WTC11 (cell line): ENCODE results near the gene CCSER1. TPM values are rescaled to one million over a fixed set of nuclear protein-coding genes. Genes with fewer than 3 reads are reported as not detected.

Source experiments
- ATAC-seq: fragments of 200-7000 bp; cut with Tn5 transposase; 2 replicates; pipeline ENCODE4 v1.10.0; 2021; ENCODE audit warnings: mild to moderate bottlenecking, moderate library complexity
- CTCF ChIA-PET: fragments of 300-600 bp; sonication (Branson Sonifier 250); formaldehyde crosslinking; loops from one replicate; lab custom pipeline; 2021; ENCODE audit warnings: antibody characterized with exemption; lab: Charles Lee
- POLR2A ChIA-PET: fragments of 350-600 bp; sonication (Branson Sonifier 250); formaldehyde crosslinking; loops from one replicate; lab custom pipeline; 2021; ENCODE audit warnings: antibody characterized with exemption; lab: Charles Lee
- DNase-seq: peaks from one replicate; pipeline ENCODE4 v3.0.0; 2021; ENCODE audit warnings: low spot score
- H3K27ac Mint-ChIP-seq: 2 replicates; pipeline ENCODE4 v1.8.0; 2021; ENCODE audit warnings: mixed read lengths
- H3K27me3 Mint-ChIP-seq: 2 replicates; pipeline ENCODE4 v1.8.0; 2021; ENCODE audit warnings: low read depth, mild to moderate bottlenecking, moderate library complexity, mixed read lengths
- H3K36me3 Mint-ChIP-seq: 2 replicates; pipeline ENCODE4 v1.8.0; 2021; ENCODE audit warnings: mixed read lengths
- H3K4me1 Mint-ChIP-seq: 2 replicates; pipeline ENCODE4 v1.8.0; 2022; ENCODE audit warnings: mixed read lengths
- H3K4me3 Mint-ChIP-seq: 2 replicates; pipeline ENCODE4 v1.8.0; 2021; ENCODE audit warnings: mild to moderate bottlenecking, moderate library complexity, mixed read lengths
- H3K9me3 Mint-ChIP-seq: 2 replicates; pipeline ENCODE4 v1.8.0; 2021; ENCODE audit warnings: mixed read lengths
- CBFB ChIP-seq: sonication (generic); formaldehyde crosslinking; IDR thresholded peaks from 2 replicates; pipeline ENCODE4 v1.8.1; 2022; ENCODE audit warnings: mild to moderate bottlenecking, low read depth, missing genetic modification reagents
- CDX4 ChIP-seq: fragments of 250-450 bp; sonication (Bioruptor Pico); IDR thresholded peaks from 2 replicates; pipeline ENCODE4 v1.9.0; 2021; ENCODE audit warnings: moderate library complexity, mild to moderate bottlenecking, inconsistent platforms, borderline replicate concordance
- ELF4 ChIP-seq: sonication (generic); formaldehyde crosslinking; IDR thresholded peaks from 2 replicates; pipeline ENCODE4 v1.8.1; 2022; ENCODE audit warnings: low read depth, mild to moderate bottlenecking, moderate library complexity, missing genetic modification reagents
- ESRRA ChIP-seq: sonication (generic); formaldehyde crosslinking; IDR thresholded peaks from 2 replicates; pipeline ENCODE4 v1.8.1; 2022; ENCODE audit warnings: mild to moderate bottlenecking, missing genetic modification reagents, borderline replicate concordance
- GABPB1 ChIP-seq: sonication (generic); formaldehyde crosslinking; IDR thresholded peaks from 2 replicates; pipeline ENCODE4 v1.8.1; 2023; ENCODE audit warnings: mild to moderate bottlenecking, missing genetic modification reagents
- HMGA2 ChIP-seq: fragments of 250-450 bp; sonication (Bioruptor Pico); IDR thresholded peaks from 2 replicates; pipeline ENCODE4 v1.4.0; 2021; ENCODE audit warnings: mild to moderate bottlenecking, moderate library complexity
- MAX ChIP-seq: sonication (generic); formaldehyde crosslinking; IDR thresholded peaks from 2 replicates; pipeline ENCODE4 v1.8.0; 2022; ENCODE audit warnings: mild to moderate bottlenecking, missing genetic modification reagents
- MLX ChIP-seq: sonication (generic); formaldehyde crosslinking; IDR thresholded peaks from 2 replicates; pipeline ENCODE4 v1.8.1; 2023; ENCODE audit warnings: mild to moderate bottlenecking, missing genetic modification reagents, moderate library complexity
- NR2C2 ChIP-seq: sonication (generic); formaldehyde crosslinking; IDR thresholded peaks from 2 replicates; pipeline ENCODE4 v1.8.0; 2022; ENCODE audit warnings: mild to moderate bottlenecking, missing genetic modification reagents
- PRRX2 ChIP-seq: fragments of 250-450 bp; sonication (Bioruptor Pico); IDR thresholded peaks from 2 replicates; pipeline ENCODE4 v1.8.0; 2021; ENCODE audit warnings: mild to moderate bottlenecking
- RELA ChIP-seq: sonication (generic); formaldehyde crosslinking; IDR thresholded peaks from 2 replicates; pipeline ENCODE4 v1.8.1; 2022; ENCODE audit warnings: missing genetic modification reagents, mild to moderate bottlenecking, borderline replicate concordance
- SP1 ChIP-seq: sonication (generic); formaldehyde crosslinking; conservative IDR thresholded peaks from 2 replicates; pipeline ENCODE4 v1.8.1; 2022; ENCODE audit warnings: missing genetic modification reagents
- TP53 ChIP-seq: sonication (generic); formaldehyde crosslinking; IDR thresholded peaks from 2 replicates; pipeline ENCODE4 v1.8.1; 2023; ENCODE audit warnings: mild to moderate bottlenecking, missing genetic modification reagents
- ZNF138 ChIP-seq: sonication (generic); formaldehyde crosslinking; conservative IDR thresholded peaks from 2 replicates; pipeline ENCODE4 v1.8.1; 2022; ENCODE audit warnings: mild to moderate bottlenecking, moderate library complexity, missing genetic modification reagents
- ZNF317 ChIP-seq: sonication (generic); formaldehyde crosslinking; IDR thresholded peaks from 2 replicates; pipeline ENCODE4 v1.8.1; 2023; ENCODE audit warnings: low read depth, mild to moderate bottlenecking, moderate library complexity, missing genetic modification reagents, borderline replicate concordance
- ZNF396 ChIP-seq: fragments of 250-450 bp; sonication (Bioruptor Pico); IDR thresholded peaks from 2 replicates; pipeline ENCODE4 v1.8.0; 2021; ENCODE audit warnings: mild to moderate bottlenecking, moderate library complexity, borderline replicate concordance
- ZNF423 ChIP-seq: fragments of 250-450 bp; sonication (Bioruptor Pico); IDR thresholded peaks from 2 replicates; pipeline ENCODE4 v2.1.2; 2022; ENCODE audit warnings: mild to moderate bottlenecking, moderate library complexity
- ZNF671 ChIP-seq: fragments of 250-450 bp; sonication (Bioruptor Pico); IDR thresholded peaks from 2 replicates; pipeline ENCODE4 v1.8.0; 2021; ENCODE audit warnings: mild to moderate bottlenecking
- total RNA-seq: library from RNA; stranded (reverse); gene quantifications from 3 replicates; pipeline ENCODE4 v1.2.3, GENCODE V29; 2021
- TF ChIP-seq, protein P1 (sequence below): sonication (generic); formaldehyde crosslinking; IDR thresholded peaks from 2 replicates; pipeline ENCODE4 v1.8.1; 2022; ENCODE audit warnings: low read depth, missing genetic modification reagents, borderline replicate concordance
- TF ChIP-seq, protein P2 (sequence below): sonication (generic); formaldehyde crosslinking; IDR thresholded peaks from 2 replicates; pipeline ENCODE4 v1.8.1; 2023; ENCODE audit warnings: mild to moderate bottlenecking, missing genetic modification reagents, moderate library complexity
- TF ChIP-seq, protein P3 (sequence below): fragments of 250-450 bp; sonication (Bioruptor Pico); IDR thresholded peaks from 2 replicates; pipeline ENCODE4 v1.8.0; 2021; ENCODE audit warnings: mild to moderate bottlenecking

Gene CCSER1
- total RNA-seq, 1 experiment from 2014 or later: 0.87 TPM

- TF ChIP-seq RELA (CRISPR knock-in tag): no peak
Observed at GRCh38 chr4:91280551-91281290, 1153.5 kb downstream of the CCSER1 start (continued).

- ATAC-seq (no peak), DNase-seq (no peak)
- no peaks in the 10 kb centered on the region for H3K27me3 Mint-ChIP-seq
- CTCF ChIA-PET: no interaction called here
- H3K36me3 Mint-ChIP-seq: no peaks in the 10 kb centered on the region
- POLR2A ChIA-PET: no interaction called here
- TF ChIP-seq NR2C2 (CRISPR knock-in tag): no peak
- no peak for TF ChIP-seq GABPB1 (CRISPR knock-in tag)
- TF ChIP-seq TP53: no peak
- TF ChIP-seq MLX (CRISPR knock-in tag): no peak
- TF ChIP-seq CDX4 (CRISPR knock-in tag): no peak
- TF ChIP-seq HMGA2 (CRISPR knock-in tag): no peak
- no peak for TF ChIP-seq ZNF423 (CRISPR knock-in tag)
- no peak for TF ChIP-seq ZNF396 (CRISPR knock-in tag)
- TF ChIP-seq, protein P1, sequence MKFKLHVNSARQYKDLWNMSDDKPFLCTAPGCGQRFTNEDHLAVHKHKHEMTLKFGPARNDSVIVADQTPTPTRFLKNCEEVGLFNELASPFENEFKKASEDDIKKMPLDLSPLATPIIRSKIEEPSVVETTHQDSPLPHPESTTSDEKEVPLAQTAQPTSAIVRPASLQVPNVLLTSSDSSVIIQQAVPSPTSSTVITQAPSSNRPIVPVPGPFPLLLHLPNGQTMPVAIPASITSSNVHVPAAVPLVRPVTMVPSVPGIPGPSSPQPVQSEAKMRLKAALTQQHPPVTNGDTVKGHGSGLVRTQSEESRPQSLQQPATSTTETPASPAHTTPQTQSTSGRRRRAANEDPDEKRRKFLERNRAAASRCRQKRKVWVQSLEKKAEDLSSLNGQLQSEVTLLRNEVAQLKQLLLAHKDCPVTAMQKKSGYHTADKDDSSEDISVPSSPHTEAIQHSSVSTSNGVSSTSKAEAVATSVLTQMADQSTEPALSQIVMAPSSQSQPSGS (CRISPR knock-in tag): no peak
- TF ChIP-seq, protein P2, sequence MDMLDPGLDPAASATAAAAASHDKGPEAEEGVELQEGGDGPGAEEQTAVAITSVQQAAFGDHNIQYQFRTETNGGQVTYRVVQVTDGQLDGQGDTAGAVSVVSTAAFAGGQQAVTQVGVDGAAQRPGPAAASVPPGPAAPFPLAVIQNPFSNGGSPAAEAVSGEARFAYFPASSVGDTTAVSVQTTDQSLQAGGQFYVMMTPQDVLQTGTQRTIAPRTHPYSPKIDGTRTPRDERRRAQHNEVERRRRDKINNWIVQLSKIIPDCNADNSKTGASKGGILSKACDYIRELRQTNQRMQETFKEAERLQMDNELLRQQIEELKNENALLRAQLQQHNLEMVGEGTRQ: no peak
- no peak for TF ChIP-seq ZNF317 (CRISPR knock-in tag)
- H3K9me3 Mint-ChIP-seq: no peaks in the 10 kb centered on the region
- H3K4me3 Mint-ChIP-seq: no peak overlapping the region
- peaks cover 12% of the 10 kb centered on the region for H3K4me1 Mint-ChIP-seq
- H3K27ac Mint-ChIP-seq: no peak overlapping the region
Observed at GRCh38 chr4:91282217-91282616, 1155.0 kb downstream of the CCSER1 start.

GRCh38 chr4:91283726-91284230 is 1156.6 kb downstream of the CCSER1 start:
- H3K27me3 Mint-ChIP-seq: no peaks in the 10 kb centered on the region
- POLR2A ChIA-PET: no interaction called here
- no peak overlapping the region for H3K4me3 Mint-ChIP-seq
- ATAC-seq (no peak), DNase-seq (no peak)
- TF ChIP-seq SP1 (CRISPR knock-in tag) (no peak), PRRX2 (CRISPR knock-in tag) (no peak)
- CTCF ChIA-PET: no interaction called here
- H3K36me3 Mint-ChIP-seq: no peaks in the 10 kb centered on the region
- peaks cover 18% of the 10 kb centered on the region for H3K4me1 Mint-ChIP-seq
- no peaks in the 10 kb centered on the region for H3K9me3 Mint-ChIP-seq
- no peak overlapping the region for H3K27ac Mint-ChIP-seq

GRCh38 chr4:91284480-91284879 is 1157.3 kb downstream of the CCSER1 start:
- no peaks in the 10 kb centered on the region for H3K9me3 Mint-ChIP-seq
- DNase-seq (no peak), ATAC-seq (no peak)
- no peak overlapping the region for H3K4me3 Mint-ChIP-seq
- POLR2A ChIA-PET: interaction anchor here (0.6 kb wide), 1 partner anchor 440 kb away, joined by 4 read pairs; no protein-coding TSS in a partner anchor
- H3K27me3 Mint-ChIP-seq: no peaks in the 10 kb centered on the region
- H3K27ac Mint-ChIP-seq: no peak overlapping the region
- no peaks in the 10 kb centered on the region for H3K36me3 Mint-ChIP-seq
- peaks cover 18% of the 10 kb centered on the region for H3K4me1 Mint-ChIP-seq
- CTCF ChIA-PET: no interaction called here
- TF ChIP-seq ZNF671 (CRISPR knock-in tag) (no peak), CBFB (CRISPR knock-in tag) (no peak), ESRRA (no peak), ELF4 (CRISPR knock-in tag) (no peak), MAX (CRISPR knock-in tag) (no peak), ZNF138 (CRISPR knock-in tag) (no peak)
- TF ChIP-seq, protein P3, sequence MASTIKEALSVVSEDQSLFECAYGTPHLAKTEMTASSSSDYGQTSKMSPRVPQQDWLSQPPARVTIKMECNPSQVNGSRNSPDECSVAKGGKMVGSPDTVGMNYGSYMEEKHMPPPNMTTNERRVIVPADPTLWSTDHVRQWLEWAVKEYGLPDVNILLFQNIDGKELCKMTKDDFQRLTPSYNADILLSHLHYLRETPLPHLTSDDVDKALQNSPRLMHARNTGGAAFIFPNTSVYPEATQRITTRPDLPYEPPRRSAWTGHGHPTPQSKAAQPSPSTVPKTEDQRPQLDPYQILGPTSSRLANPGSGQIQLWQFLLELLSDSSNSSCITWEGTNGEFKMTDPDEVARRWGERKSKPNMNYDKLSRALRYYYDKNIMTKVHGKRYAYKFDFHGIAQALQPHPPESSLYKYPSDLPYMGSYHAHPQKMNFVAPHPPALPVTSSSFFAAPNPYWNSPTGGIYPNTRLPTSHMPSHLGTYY (CRISPR knock-in tag): no peak
